Ovary (tissue), 9 donors: Measurements from ENCODE around the gene ABCC3. TPM values are rescaled to one million over a fixed set of nuclear protein-coding genes. Genes with fewer than 3 reads are reported as not detected.

Source experiments
- DNase-seq, 5 donors: peaks; one replicate each; pipeline ENCODE4 v3.0.0-alpha.2; 2019 to 2020
- H3K27ac ChIP-seq, 2 donors: fragments of 200-600 bp; one replicate each; pipeline versions ENCODE4 v1.5.1 to v1.8.0; 2019 to 2022
- H3K27me3 ChIP-seq: fragments of 200-600 bp; one replicate; pipeline ENCODE4 v1.8.0; 2022
- H3K36me3 ChIP-seq: fragments of 200-600 bp; sonication (generic); one replicate; pipeline ENCODE4 v1.5.1; 2019
- H3K4me1 ChIP-seq: one replicate; pipeline ENCODE4 v1.8.1; 2013; ENCODE audit warnings: mild to moderate bottlenecking, moderate library complexity; ENCODE audit not compliant: insufficient read depth
- H3K4me3 ChIP-seq: fragments of 200-600 bp; sonication (generic); one replicate; pipeline ENCODE4 v1.5.1; 2017
- H3K9me3 ChIP-seq, 2 donors: fragments of 200-600 bp in 1 of 2; sonication (generic) in 1 of 2; one replicate each; pipeline versions ENCODE4 v1.5.1 to v1.8.1; 2013 to 2019; ENCODE audit warnings: mild to moderate bottlenecking in 1 of 2, moderate library complexity in 1 of 2
- CTCF ChIP-seq, 3 donors: fragments of 450-650 bp in 2 of 3; fragments of 200-600 bp in 1 of 3; IDR thresholded peaks; one replicate each; pipeline versions ENCODE4 v1.5.1 to v1.8.0; 2016 to 2022; ENCODE audit warnings: antibody characterized with exemption in 3 of 3, mild to moderate bottlenecking in 1 of 3
- EP300 ChIP-seq: sonication (generic); formaldehyde crosslinking; IDR thresholded peaks from one replicate; pipeline ENCODE4 v1.6.1; 2017; ENCODE audit warnings: antibody characterized with exemption
- POLR2A ChIP-seq: fragments of 450-650 bp; IDR thresholded peaks from one replicate; pipeline ENCODE4 v1.6.1; 2017; ENCODE audit warnings: antibody characterized with exemption, mild to moderate bottlenecking, moderate library complexity
- WGBS, 3 donors: extraction: QIAGEN DNeasy Blood & Tissue Kit in 1 of 3; methylation state at CpG; one replicate each; pipeline versions ENCODE4 v1.1.5 to v1.1.7; 2013 to 2017; 5-methylcytosine and 5-hydroxymethylcytosine counted together
- intact Hi-C, 4 donors: fragments of 100-400 bp; cut with DNase I; formaldehyde crosslinking; loops; one replicate each; pipeline versions ENCODE4 v1.11.0 to v1.15.1; 2022 to 2023
- polyA plus RNA-seq, 2 donors: library from polyadenylated mRNA; stranded (reverse); fragments of 200-250 nt in 1 of 2; fragments of 350-450 nt in 1 of 2; fragmentation: Illumina TruSeq in 1 of 2; extraction: RNeasy Lipid Tissue Mini Kit (QIAGEN cat#74804) in 1 of 2; gene quantifications; one replicate each; pipeline ENCODE4 v1.2.3, GENCODE V29; 2013 to 2014
- total RNA-seq, 7 donors: library from RNA; depleted of rRNA in 2 of 7; stranded (reverse); fragments of >200 nt in 2 of 7; fragmentation: NEBNext Ultra II Directional in 3 of 7; extraction: Animal tissue kit (Norgen Biotek cat#: 25700) in 3 of 7; gene quantifications; one replicate each; pipeline versions ENCODE4 v1.1.0 to v1.2.4, GENCODE V29; 2016 to 2023
- donor health status: DM: no; HTN: no; CAD: no; lungs with moderate emphysema.
- donor health status: DM: no; HTN: no; CAD: no.
- donor health status: Bipolar disorder and iron deficiency.
- donor health status: DM: yes; HTN: yes; CAD: no.
- donor health status: DM: no; HTN: no; CAD: no.
- donor health status: DM: yes; HTN: yes; CAD: no.

Gene ABCC3
- total and polyA plus RNA-seq, 9 donors = 1.4 to 14.2 (median 5.2) TPM

GRCh38 chr17:50668838-50669581 lies 34.3 kb downstream of the ABCC3 start:
- DNase-seq = no peak
- Histone ChIP-seq H3K4me1 (no peaks in the 10 kb centered on the region), H3K9me3 (no peaks in the 10 kb centered on the region), H3K27ac (no peak overlapping the region), H3K27me3 (no peaks in the 10 kb centered on the region), H3K4me3 (no peak overlapping the region), H3K36me3 (no peaks in the 10 kb centered on the region)
- WGBS, 3 donors = 82 to 85% (median 82%) methylated on average over 8 to 9 of the region's 9 CpGs
- TF ChIP-seq EP300 = no peak
- TF ChIP-seq CTCF (IDR thresholded peaks at IDR 0.05) = no peak
- no peak for TF ChIP-seq POLR2A
- intact Hi-C loops = no loop called here

- TF ChIP-seq POLR2A = no peak
- TF ChIP-seq CTCF (IDR thresholded peaks at IDR 0.05) = no peak
- TF ChIP-seq EP300 = no peak
- 97 to 99% (median 98%) methylated on average over 5 of the region's 5 CpGs for WGBS, 3 donors
- intact Hi-C loops = no loop called here
- Histone ChIP-seq H3K27me3 (no peaks in the 10 kb centered on the region), H3K27ac (no peak overlapping the region), H3K4me1 (no peaks in the 10 kb centered on the region), H3K36me3 (no peaks in the 10 kb centered on the region), H3K9me3 (no peaks in the 10 kb centered on the region), H3K4me3 (no peak overlapping the region)
- peak in 1 of 5 donors; percentile 6 for DNase-seq
Measured at GRCh38 chr17:50672071-50672470, 37.4 kb downstream of the ABCC3 start.

GRCh38 chr17:50672831-50673551 lies 38.3 kb downstream of the ABCC3 start:
- H3K27me3 ChIP-seq = no peaks in the 10 kb centered on the region
- H3K4me3 ChIP-seq = no peak overlapping the region
- peak in 1 of 5 donors; percentile 27 for DNase-seq
- intact Hi-C loops = no loop called here
- H3K4me1 ChIP-seq = no peaks in the 10 kb centered on the region
- no peaks in the 10 kb centered on the region for H3K9me3 ChIP-seq
- no peak overlapping the region for H3K27ac ChIP-seq
- WGBS, 3 donors = 93 to 96% (median 95%) methylated on average over 20 of the region's 20 CpGs
- H3K36me3 ChIP-seq = no peaks in the 10 kb centered on the region
- TF ChIP-seq POLR2A (no peak), EP300 (no peak)

GRCh38 chr17:50675190-50675589 lies 40.5 kb downstream of the ABCC3 start:
- intact Hi-C loops = no loop called here
- Histone ChIP-seq H3K4me3 (no peak overlapping the region), H3K9me3 (no peaks in the 10 kb centered on the region), H3K4me1 (no peaks in the 10 kb centered on the region), H3K27ac (no peak overlapping the region), H3K27me3 (no peaks in the 10 kb centered on the region), H3K36me3 (no peaks in the 10 kb centered on the region)
- no peak for TF ChIP-seq EP300
- no peak for TF ChIP-seq POLR2A
- TF ChIP-seq CTCF (IDR thresholded peaks at IDR 0.05) = no peak
- DNase-seq = no peak
- WGBS, 3 donors = 60 to 81% (median 70%) methylated on average over 3 of the region's 3 CpGs

GRCh38 chr17:50675627-50676026 lies 40.9 kb downstream of the ABCC3 start:
- H3K27me3 ChIP-seq = no peaks in the 10 kb centered on the region
- TF ChIP-seq CTCF (IDR thresholded peaks at IDR 0.05) (no peak), EP300 (no peak), POLR2A (no peak)
- intact Hi-C loops = no loop called here
- H3K4me1 ChIP-seq = no peaks in the 10 kb centered on the region
- H3K4me3 ChIP-seq = no peak overlapping the region
- DNase-seq = peak in 1 of 5 donors; percentile 17
- no peaks in the 10 kb centered on the region for H3K36me3 ChIP-seq
- no peaks in the 10 kb centered on the region for H3K9me3 ChIP-seq
- no peak overlapping the region for H3K27ac ChIP-seq
- WGBS, 3 donors = 85 to 95% (median 87%) methylated on average over 7 of the region's 7 CpGs
